Colon (tissue), 2 donors: ENCODE measurements around the gene HOXA7.

Source experiments
- FAIRE-seq: peaks from 2 replicates; lab custom pipeline; 2012; peaks lifted over from hg19 to GRCh38; lab: Jason Lieb, UNC
- donor health status: control.
- donor health status: control.

The HOXA7 gene

DNA sequence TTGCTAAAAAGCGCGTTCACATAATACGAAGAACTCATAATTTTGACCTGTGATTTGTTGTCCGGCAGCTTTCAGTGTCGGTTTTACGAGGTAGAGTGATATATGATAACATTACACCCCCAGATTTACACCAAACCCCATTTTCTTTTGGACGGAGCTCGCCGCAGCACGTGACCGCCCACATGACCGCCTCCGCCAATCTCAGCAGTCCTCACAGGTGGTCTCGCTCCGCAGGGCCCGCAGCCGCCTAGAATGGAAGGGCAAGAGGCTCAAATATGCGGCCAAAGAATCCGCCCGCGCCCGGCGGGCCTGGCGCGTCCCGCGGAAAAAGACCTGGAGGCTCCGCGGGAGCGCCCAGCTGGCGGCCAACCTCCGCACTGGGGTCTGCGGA, at the start of gene HOXA7:
Gene HOXA7, minus strand, starts transcription at position 168 of the 391 bp plus-strand sequence. Its CDS starts 130 bp downstream, at position 38.
- no peak for FAIRE-seq

DNA sequence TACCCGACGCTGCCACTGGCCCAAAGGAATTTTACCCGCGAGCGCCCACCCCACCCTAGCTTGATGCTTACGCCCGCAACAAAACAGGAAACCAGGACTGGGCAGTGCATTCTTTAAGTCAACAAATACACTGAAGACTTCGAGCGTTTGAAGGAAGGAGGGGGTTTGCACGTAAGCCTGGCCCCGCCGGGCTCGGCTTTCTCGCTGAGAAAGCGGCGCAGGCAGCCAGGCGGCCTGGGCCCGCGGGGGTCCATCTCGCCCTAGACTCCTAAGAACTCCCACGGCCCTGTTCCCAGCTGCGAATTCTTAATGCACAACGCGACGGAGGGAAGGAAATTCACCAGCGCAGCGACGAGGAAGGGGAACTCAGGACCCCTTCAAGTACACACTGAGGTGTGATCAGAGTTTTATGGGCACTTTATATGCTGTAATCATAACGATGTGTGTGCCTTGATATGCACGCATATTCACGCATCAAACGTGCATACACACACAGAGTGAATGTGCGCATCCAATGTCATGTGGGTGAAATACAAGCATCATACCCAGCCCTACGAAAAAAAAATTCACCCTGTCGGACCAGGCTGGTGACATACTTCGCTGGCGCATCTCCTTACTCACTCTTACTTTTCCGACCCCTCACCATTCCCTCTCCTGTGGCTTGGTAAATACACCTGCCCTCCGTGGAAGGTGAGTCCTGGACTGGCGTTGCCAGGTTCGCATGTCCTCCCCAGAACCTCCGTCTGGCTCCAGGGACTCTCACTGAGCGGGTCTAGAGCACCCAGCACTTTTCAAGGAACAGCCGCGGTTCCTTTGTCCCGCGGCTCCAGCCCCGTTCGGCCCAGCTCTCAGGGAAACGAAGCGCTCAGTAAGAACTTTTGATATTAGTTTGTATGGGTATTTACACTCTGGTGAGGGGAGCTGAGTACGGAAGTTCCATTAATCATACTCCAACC, 49.1 kb upstream of the HOXA7 start:
- no peak for FAIRE-seq

DNA sequence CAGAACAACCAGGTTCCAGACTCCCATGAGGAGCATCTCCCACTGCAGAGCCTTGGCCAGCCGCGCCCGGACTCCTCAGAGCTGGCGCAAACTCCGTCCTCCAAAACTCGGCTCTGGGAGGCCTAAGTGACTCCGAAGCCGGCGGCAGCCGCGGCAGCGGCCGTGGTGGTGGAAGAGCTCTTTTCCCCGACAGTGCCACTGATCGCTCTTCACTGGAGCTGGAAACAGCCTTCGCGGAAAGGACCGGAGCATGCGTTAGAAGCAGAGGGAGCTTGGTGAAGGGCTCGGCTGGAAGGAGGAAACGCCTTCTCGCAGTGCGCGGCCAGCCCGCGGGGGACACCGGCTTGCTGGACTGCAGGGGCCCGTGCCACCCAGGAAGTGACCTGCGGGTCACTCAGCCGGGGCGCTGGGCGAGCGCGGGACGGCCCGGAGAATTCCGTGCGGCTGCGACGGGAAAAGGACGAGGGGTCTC, 48.4 kb upstream of the HOXA7 start:
- FAIRE-seq = no peak

DNA sequence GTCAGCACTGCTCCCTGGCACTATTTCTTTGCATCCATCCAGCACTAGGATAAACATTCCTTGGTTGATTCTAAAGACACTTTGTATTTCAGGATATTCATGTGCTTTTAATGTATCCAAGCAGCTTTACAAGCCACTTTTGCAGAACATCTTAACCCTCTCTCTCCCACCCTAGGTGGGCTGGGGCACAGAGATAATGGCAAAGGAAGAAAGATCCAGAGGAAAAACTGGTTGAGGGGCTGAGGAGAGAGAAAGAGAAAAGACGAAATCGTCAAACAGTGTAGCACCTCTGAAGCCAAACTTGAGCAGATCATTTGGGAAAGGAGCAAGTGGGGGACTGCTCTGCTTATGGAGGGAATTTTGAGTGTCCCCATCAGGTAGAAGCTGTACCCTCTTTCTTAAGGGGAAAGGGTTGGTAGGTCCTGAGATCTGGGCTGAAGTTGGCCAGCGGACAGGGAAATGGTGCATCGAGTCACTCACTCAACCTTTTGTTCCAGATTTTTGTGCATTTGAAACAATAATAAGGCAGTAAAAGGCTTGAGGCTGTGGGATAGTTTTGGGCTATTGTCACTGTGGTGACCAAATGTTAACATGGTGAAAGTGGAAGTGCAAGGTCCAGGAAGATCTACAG, 47.6 kb upstream of the HOXA7 start:
- FAIRE-seq = no peak

DNA sequence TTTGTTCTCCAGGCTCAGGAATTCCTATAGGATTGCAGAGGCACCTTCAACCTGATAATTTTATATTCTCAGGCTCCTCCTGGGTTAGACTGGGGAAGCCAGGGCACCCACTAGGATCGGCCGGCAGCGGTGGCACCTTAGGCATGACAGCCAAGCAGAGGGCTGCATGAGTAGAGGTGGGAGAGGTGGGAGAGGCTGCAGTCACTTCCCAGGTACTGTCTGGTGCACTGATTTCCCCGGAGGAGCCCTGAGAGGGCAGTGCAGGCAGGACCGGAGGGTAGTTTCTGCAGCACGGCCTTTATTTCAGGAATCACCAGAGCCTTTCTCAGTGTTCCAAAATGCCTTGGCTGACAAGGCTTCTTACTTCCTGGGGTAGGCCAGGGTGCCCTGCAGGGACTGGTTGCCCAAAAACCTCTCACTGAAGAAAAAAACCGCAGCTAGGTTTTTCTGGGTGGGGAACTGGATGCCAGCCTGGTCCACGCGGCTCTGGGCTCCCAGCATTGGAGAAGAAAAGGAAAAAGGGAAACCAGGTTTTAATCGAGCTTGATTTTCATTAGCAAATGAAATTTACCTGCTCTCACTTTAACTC, 47.0 kb upstream of the HOXA7 start:
- no peak for FAIRE-seq

DNA sequence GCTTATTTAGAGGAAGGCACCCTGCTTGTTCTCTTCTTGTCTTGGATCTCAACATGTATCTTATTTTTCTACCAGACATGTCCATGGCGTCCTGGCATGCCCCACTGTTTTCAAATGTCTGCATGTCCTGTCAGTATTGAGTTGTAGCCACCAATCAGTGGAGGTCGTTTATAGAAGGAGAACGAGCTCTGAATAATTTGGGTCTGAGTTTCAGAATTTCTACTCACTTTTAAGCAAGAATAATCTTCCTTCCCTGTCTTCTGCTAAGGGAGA, 46.3 kb upstream of the HOXA7 start:
- no peak for FAIRE-seq

DNA sequence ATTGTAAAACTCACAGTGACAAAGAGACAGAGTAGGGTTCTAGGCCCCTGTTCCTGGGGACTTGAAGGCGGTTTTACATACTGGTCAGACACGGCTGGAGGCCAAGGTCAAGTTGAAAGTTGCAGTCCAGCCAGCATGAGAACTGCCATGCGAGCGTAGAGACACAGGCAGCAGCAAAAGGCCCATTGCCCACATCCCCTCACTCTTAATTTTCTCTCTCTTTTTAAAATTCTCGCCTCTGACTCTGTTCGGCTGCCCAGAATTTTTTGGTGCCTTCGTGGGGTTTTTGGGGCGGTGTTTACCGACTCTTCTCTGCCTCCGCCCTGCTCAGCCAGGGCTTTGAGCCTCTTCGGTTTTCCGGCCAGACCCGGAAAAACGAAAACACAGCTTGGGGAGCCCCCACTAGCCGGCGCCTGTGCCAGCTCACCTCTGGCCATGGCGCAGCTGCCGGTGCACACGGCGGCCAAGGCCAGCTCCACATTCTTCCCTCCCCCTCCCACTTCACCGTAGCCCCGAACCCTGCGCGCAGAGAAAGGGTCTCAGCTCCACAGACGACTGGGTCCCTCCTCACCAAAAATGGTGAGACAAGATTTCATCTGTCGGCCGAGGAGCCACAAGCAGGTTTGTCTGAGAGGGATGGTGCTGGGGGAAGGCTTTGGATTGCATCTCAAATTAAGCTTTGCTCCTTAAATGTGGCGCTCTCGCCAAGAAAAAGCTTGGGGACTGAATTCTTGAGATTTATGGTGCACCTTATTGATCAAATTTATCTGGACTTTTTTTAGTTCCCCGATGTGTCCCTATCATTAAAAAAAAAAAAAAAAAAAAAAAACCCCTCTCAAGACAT, 45.8 kb upstream of the HOXA7 start:
- no peak for FAIRE-seq

DNA sequence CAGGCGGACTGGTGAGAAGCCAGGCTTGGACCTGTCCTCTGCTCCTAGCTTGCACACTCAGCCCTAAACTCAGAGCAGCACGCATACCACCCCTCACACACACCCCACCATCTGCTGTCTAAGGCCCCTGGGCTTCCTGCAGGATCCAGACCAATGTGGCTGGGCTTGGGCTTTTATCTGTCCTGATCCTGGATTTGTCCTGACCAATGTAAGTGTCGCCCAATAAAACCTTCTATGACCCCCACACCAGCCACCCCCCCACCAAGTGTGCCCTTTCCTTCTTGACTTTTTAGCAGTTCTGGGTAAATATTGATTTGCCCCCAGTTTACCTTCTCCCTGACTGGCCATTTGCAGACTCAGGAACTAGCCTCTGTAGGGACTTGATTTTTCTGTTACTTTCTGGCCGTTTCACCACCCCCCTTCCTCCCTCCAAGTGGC, 45.1 kb upstream of the HOXA7 start:
- FAIRE-seq = no peak

DNA sequence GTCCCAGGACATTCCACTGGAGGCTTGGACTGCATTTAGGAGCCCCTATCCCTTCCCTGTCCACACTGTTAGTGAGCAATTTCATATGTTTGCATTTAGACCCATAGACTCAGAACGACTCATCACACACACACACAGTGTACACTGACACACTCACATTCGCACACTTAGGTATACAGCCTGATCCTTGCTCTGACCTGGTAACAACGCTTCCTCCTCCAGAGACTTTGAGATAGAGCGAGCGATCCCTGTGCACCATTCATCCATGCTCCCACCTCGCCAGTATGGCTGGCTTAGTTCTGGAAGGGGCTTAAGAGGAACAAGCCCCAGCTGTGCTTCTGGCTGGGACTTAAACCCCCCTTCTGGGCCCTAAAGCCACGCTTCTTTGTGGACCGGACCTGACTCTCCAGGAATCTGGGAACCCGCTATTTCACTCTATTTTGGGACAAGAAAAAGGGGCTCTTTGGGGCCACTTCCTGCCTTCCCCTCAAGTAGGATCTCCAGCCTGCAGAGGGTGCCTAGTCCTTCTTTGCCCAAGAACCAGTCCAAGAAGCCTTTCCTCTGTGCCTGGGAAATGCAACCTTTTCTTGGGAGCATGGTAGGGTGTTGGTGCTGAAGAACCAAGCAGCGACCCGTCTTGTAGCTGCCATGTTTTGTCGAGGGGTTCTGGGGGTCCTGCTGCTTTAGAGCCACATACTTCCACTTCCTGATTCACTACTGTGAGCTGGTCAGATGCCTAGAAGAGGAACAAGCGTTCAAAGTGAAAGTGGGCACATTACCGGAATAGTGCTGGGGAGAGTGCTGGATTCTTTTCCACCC, 44.5 kb upstream of the HOXA7 start:
- no peak for FAIRE-seq

DNA sequence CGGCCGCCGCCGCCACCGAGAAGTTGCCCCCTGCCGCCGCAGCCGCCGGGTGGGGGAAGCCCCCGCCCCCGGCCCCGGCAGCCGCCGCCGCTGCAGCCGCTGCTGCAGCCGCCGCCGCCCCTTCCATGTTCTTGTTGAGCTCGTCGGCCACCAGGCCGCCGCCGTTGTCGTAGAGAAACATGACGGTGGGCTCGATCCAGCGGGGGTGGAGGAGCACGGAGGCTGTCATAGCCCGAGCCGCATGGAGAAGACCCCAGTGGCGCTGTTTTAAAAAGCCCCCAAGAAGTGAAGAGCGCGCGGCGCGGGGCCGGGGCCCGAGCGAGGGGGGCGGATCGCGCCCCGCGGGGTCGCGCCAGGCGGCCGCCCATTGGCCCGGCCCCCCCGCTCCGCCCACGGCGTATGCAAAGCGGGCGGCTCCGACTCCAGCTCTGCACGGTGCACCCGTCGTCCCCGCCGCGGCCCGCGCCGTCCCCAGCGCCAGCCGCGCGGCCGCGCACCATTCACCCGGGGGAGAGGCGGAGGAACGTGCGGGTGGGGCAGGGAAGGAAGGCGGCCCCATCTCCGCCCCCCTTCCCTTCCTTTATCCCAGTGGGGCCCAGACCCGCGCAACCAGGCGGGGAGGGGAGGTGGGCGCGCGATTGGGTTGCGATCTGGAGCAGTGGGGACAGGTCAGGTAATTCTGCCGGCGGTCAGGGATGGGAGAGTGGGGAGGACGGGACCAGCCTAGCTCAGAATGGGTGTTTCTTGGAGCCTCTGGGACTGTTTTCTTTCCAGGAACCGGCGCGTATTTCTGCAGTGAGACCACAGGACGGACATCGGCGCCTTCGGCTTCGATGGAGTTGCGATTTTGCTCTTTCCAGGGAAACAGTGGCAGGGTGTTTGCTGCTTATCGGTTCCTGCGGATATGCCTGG, 43.6 kb upstream of the HOXA7 start, which contains the start of gene HOXA13:
Gene HOXA13, minus strand, starts transcription at position 243 of the 912 bp plus-strand sequence. Its CDS starts 14 bp downstream, at position 229.
- no peak for FAIRE-seq

DNA sequence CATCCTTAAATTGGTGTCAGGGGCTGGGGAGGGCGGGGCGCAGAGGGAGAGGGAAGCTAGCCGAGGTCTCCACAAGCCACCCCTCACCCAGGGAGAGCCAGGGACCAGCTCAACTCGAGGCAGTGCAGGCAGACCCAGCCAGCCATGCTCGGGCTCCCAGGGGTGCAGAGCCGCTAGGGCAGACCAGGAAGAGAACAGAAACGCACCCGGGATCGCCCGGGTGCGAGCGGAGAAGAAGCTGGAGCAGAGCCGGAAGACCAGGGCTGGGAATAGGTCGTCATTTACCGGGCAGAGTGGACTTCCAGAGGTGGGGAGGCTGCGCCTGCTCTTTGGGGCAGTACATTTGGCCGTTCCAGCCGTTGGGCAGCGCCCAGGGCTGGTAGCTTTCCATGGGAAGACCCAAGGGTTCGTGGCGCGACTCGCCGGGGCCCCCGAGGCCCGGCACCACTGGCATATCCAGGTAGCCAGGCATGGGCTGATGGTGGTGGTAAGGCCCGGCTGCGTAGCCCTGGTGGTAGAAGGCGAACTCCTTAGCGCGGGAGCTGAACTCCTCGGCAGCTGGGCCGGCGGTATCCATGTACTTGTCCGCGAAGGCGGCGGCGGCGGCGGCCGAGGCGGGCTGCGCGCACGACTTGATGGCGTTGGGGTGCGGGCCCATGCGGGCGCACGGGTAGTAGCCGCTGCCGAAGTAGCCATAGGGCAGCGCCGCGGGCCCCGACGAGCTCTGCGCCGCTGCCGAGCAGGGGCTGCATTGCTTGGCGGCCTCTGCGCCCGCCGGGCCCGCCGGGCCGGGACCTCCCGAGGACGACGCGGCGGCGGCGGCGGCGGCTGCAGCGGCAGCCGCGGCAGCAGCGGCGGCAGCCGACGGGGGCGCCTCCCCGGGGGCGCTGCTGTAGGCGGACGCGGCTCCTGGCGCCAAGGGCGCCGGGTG, 42.7 kb upstream of the HOXA7 start:
- FAIRE-seq = no peak

DNA sequence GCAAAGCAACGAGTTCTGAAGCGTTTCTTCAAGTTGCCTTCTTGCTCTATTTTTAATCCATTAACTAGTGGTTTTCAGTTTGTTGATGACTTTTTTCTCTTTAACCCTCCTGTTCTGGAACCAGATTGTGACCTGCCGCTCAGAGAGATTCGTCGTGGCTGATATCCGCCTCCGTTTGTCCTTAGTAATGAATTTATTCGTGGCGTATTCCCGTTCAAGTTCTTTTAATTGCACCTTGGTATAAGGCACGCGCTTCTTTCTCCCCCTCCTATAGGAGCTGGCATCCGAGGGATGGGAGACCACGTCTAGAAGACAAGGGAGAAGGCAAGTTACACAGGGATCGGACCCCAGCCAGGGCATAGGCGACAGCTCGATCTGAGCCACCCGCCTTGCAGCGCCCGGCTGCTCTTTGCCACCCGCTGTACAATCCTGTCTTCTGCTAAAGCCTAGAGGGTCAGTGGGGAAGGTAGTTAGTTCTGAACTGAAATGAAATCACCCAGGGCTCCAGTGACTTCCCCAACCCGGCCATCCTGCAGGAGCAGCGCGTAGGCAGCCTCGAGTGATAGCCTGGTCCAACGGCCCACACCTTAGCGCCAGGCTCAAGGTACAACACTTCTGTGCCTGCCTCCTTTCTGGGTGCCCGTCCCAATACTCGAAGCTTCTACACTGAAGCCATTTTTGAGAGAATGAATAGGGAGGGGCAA, 41.8 kb upstream of the HOXA7 start:
- FAIRE-seq = no peak

DNA sequence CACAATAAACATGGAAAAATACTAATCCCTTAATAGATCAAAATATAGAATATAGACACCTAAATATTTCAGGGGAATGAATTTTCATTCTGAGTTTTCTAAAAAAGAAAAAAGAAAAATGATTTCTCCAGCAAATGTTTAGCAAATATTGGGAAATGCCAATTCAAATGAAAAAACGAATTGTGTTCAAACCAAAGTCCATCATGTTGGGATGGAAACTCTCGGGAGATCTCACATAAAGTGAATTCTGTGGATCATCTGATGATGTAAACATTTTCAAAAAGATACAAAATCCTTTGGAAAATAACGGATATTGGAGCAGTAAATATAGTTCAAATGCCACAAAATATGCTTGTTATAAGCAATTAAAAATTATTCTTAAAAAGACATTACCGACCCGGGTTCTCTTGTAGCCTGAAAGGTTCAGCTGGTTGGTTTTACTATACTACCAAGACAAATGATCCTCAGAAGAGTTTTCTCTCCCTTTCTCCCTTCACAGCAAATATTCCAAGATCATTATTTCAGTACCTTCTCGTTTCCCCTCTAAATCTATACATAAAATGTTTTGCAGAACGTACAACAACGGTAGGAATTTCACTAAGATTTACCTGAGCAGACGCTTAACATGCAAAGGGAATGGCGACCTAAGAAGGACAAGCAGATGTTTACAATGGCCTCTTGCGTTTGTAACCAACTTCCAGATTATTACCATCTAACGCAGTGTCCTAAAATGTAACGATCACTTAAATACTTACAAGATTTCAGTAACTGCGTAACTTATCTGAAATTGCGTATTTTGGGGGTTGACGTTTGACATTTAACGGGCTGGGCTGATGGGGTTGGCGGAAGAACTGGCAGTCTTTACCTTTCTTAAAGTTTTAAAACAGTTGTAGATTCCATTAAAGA, 40.9 kb upstream of the HOXA7 start:
- FAIRE-seq = no peak

DNA sequence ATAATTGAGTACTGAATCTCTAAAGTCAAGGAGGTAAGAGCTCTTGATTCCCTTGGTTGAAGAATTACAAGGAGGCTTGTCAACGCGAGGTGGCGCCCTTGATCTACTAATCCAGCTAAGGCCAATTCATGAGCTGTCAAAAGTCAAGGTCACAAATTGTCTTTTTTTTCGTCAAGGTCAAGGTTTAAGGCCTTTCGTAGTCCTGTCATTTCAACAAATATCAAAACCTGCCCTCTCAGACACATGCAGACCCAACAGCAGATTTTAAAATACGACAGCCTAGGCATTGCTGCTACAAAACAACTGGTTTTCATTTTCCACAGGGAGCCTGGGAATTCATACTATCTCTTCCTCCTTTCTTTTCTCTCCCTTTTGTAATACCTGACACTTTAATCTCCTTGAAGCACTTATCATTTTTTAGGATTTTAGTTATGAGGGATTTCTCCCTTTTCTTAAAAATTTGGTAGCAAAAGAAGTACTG, 39.9 kb upstream of the HOXA7 start:
- FAIRE-seq = peak; percentile 58

DNA sequence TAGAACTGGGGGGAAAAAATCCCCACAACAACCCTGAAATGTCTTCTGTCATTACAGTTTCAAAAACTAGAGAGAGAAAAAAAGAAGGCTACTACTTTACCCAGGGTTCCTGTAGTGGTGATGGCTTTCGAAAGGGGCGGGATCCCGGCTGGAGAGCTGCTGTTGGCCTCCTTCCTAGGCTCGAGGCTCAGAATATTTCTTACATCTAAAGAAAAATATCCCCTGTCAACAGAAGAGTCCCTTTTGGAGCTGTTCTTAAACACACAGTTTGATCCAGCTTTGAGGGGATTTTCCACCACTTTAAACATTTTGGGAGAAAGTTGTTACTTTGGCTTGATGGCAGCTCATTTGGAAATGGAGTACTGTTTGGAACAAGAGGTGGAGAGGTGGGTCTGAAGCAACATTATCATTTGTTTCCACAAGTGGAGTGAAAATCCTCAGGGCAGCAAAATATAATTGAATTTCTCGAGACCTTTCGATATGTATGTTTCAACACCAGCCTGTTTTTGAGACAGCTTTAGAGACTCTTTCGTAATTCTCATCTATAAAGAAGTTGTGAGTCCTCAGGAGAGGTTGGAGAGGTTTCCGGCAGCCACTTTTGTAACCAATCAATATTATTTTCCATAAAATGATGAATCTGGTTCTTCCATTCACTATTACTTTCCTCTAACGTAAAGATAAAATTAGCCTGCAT, 38.4 kb upstream of the HOXA7 start:
- FAIRE-seq = no peak

DNA sequence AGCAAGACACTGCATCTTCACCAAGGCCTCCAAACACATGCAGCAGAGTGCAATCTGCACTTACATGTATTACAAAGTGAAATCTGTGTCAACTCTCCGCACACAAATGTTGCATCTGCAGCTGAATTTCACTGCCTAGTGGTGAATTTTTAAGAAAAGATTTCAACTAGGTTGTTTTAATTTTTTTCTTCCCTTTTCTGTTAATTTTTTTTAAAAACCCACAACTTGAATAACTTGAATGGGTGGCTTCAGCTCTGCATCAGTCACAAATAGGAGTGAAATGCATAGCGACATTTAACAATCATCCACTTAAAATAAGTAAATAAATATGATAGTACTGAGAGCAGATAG, 37.5 kb upstream of the HOXA7 start:
- FAIRE-seq = no peak
